GM06990 (cell line): Measurements from ENCODE around the gene KCNK5.

Experiments
- DNase-seq: peaks from one replicate; pipeline ENCODE4 v3.0.0-alpha.2; 2011; ENCODE audit not compliant: insufficient read length; ENCODE audit errors: extremely low read depth
- H3K27me3 ChIP-seq: replicated peaks from 2 replicates; pipeline ENCODE4 v1.6.0; 2011; ENCODE audit warnings: low read length; ENCODE audit not compliant: control insufficient read depth, insufficient read depth
- H3K36me3 ChIP-seq: 2 replicates; pipeline ENCODE4 v1.5.1; 2011; ENCODE audit warnings: low read length; ENCODE audit not compliant: control insufficient read depth, insufficient read depth
- H3K4me3 ChIP-seq: replicated peaks from 2 replicates; pipeline ENCODE4 v1.5.1; 2011; ENCODE audit warnings: low read depth, mild to moderate bottlenecking, control low read depth, low read length
- TF ChIP-seq, protein P1 (sequence below): IDR thresholded peaks from 2 replicates; pipeline ENCODE4 v1.5.1; 2011; ENCODE audit warnings: low read length, control low read depth, mild to moderate bottlenecking, inconsistent platforms; ENCODE audit not compliant: insufficient read depth, poor library complexity, severe bottlenecking

The KCNK5 gene

DNA sequence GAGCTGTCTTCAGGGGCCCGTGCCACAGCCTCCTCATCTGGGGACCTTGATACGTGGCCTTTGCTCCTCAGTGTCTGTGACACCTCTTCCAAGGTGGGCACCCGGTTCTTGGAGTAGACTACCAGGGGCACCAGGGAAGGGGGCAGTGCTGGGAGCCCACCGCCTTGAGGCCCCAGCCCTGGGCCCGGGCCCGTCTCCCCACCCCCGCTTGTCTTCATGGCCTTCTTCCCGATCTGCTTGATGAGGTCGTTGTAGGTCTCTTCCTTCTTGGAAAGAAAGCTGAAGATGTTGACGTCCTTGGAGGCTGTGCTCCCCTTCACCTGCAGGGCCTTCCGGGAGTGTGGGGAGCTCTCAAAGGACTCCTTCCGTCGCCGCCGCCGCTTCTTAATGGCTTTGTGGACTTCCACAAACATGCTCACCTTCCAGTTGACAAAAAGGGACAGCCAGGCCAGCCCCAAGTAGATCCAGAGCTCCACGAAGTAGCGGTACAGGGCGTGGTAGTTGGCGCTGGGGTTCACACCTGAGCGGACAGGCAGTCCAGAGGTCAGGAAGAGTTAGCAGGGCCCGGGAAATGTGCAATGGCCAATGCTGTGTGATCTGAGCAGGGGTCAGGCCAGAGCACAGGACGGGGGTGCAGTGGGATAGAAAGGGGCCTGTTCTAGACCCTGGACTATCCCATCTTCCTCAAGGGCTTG, 37.9 kb downstream of the KCNK5 start:
- Histone ChIP-seq H3K27me3 (no peaks in the 10 kb centered on the region), H3K36me3 (no peaks in the 10 kb centered on the region), H3K4me3 (no peak overlapping the region)
- TF ChIP-seq, protein P1, sequence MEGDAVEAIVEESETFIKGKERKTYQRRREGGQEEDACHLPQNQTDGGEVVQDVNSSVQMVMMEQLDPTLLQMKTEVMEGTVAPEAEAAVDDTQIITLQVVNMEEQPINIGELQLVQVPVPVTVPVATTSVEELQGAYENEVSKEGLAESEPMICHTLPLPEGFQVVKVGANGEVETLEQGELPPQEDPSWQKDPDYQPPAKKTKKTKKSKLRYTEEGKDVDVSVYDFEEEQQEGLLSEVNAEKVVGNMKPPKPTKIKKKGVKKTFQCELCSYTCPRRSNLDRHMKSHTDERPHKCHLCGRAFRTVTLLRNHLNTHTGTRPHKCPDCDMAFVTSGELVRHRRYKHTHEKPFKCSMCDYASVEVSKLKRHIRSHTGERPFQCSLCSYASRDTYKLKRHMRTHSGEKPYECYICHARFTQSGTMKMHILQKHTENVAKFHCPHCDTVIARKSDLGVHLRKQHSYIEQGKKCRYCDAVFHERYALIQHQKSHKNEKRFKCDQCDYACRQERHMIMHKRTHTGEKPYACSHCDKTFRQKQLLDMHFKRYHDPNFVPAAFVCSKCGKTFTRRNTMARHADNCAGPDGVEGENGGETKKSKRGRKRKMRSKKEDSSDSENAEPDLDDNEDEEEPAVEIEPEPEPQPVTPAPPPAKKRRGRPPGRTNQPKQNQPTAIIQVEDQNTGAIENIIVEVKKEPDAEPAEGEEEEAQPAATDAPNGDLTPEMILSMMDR = no peak
- no peak for DNase-seq

DNA sequence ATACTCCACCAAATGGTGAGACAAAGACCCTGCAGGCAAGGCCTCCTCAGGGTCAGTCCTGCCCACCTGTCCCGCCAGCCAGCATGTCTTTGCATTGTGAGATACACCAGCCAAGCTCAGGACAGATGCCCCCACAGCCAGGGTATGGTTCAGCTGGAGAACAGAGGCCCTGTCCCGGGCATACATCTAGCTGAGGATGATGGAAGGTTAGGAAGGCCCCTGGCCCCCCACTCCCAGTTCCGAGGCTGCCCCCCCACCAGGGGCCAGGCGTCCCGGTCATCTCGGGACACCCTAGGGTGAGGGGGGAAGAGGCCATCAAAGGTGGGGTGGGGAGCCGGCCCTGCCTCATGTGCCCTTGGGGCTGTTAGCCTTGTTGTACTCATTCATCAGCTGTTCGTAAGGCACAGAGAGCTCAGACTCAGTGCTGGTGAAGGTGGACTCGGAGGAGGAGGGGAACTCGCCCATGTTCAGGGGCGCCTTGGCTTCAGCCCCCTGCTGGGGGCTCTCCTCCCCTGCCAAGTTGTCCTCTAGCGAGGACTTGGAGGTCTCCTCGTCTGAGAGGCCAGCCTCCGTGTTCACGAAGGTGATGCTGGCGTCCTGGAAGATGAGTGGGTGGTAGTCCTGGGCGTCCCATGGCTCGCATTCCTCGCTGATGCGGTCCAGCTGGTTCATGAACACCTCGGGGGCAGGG, 38.6 kb downstream of the KCNK5 start:
- Histone ChIP-seq H3K36me3 (no peaks in the 10 kb centered on the region), H3K4me3 (no peak overlapping the region), H3K27me3 (no peaks in the 10 kb centered on the region)
- TF ChIP-seq, protein P1 = no peak
- DNase-seq = no peak

DNA sequence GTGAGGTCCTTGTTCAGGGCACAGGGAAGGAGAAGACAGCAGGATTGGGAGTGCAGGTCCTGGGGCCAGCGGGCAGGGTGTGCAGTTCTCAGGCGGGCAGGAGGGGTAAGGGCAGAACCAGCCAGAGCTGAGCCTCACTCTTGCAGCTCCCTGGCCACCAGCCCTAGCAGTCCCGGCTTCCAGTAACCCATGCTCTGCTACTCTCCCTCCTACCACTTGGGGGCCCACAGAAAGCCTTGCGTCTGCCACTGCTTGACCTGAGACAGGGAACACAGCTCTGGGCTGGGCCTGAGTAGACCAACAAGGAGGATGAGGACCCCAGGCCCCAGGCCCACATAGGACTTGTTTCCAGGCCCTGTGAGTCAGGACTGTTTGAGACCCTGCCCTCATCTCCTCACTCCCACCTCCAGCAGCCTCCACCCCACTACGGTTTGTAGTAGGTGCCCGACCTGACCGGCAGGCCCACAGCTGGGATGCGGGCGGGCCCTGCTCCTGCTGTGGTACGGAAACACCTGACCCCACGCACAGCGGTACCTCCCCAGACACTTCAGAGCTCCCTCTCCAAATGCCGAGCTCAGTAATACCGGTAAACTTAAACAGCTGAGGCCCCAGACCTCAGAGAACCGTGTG, 39.2 kb downstream of the KCNK5 start:
- TF ChIP-seq, protein P1 = peak; percentile 83
- no peak for DNase-seq
- no peaks in the 10 kb centered on the region for H3K36me3 ChIP-seq
- no peak overlapping the region for H3K4me3 ChIP-seq
- no peaks in the 10 kb centered on the region for H3K27me3 ChIP-seq

DNA sequence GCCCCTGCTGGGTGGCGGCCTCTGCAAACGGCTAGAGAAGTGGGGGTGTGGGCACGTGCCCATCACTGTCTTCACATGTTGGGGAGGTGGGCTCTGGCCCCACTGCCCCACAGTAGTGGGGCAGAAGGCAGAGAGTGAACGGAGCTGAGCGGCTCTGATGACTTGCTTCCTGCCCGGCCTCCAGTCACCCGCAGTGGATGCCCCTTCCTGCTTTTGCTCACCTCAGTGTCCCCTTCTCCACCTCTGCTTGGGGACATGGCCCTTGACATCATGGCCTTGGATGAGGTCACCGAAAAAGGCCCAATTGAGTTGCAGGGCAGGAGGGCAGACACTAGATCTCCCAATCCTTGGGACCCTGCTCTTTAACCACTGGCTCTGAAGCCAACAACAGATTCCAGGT, 40.1 kb downstream of the KCNK5 start:
- Histone ChIP-seq H3K4me3 (no peak overlapping the region), H3K27me3 (no peaks in the 10 kb centered on the region), H3K36me3 (no peaks in the 10 kb centered on the region)
- no peak for DNase-seq
- TF ChIP-seq, protein P1 = no peak

DNA sequence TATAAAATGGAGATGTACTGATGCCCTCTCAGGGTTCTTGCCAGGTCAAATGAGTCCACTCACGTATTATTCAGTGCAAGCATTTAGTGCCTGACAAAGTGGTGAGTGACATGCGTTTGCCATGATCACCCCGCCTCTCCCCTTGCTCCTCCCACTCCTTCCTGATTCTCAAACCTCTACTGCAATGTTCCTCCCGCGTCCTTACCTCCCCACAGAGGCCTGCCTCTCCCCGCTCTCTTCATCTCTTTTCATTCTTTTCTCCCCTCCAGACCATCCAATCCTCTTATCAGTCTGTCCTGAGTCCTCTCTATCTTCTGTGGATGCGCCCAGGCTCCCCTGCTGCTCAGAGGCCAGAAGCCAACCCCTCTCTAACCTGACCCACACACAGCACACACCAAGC, 40.7 kb downstream of the KCNK5 start:
- TF ChIP-seq, protein P1 = no peak
- Histone ChIP-seq H3K27me3 (no peaks in the 10 kb centered on the region), H3K36me3 (no peaks in the 10 kb centered on the region), H3K4me3 (no peak overlapping the region)
- DNase-seq = no peak
